H1 (cell line): ENCODE data around the gene MOK.

Experiments used
- CEBPB ChIP-seq: IDR thresholded peaks from 2 replicates; pipeline ENCODE4 v1.6.1; 2012; ENCODE audit warnings: low read depth, low read length
- MAFK ChIP-seq: IDR thresholded peaks from 2 replicates; pipeline ENCODE4 v1.6.1; 2012; ENCODE audit warnings: low read depth, mild to moderate bottlenecking, improper control_type of control experiment, low read length
- POLR2A ChIP-seq, 2 experiments: IDR thresholded peaks; 1 replicate in 1 of 2; 2 replicates in 1 of 2; pipeline ENCODE4 v1.6.1; 2011; ENCODE audit warnings: low read depth in 2 of 2, low read length in 2 of 2, mild to moderate bottlenecking in 2 of 2; ENCODE audit errors: control extremely low read depth in 1 of 2
- YY1 ChIP-seq: IDR thresholded peaks from 2 replicates; pipeline ENCODE4 v1.6.1; 2011; ENCODE audit warnings: low read depth, mild to moderate bottlenecking, low read length
- TF ChIP-seq, protein P1 (sequence below), 3 experiments: IDR thresholded peaks; 1 replicate in 2 of 3; 2 replicates in 1 of 3; pipeline versions ENCODE4 v1.5.1 to v1.6.1; 2011; ENCODE audit warnings: low read length in 3 of 3, mild to moderate bottlenecking in 3 of 3, inconsistent platforms in 2 of 3, low read depth in 1 of 3, moderate library complexity in 1 of 3; ENCODE audit not compliant: insufficient read depth in 1 of 3; ENCODE audit errors: control extremely low read depth in 1 of 3
- TF ChIP-seq, protein P2 (sequence below): IDR thresholded peaks from 2 replicates; pipeline ENCODE4 v1.6.1; 2011; ENCODE audit warnings: low read length, improper control_type of control experiment

DNA sequence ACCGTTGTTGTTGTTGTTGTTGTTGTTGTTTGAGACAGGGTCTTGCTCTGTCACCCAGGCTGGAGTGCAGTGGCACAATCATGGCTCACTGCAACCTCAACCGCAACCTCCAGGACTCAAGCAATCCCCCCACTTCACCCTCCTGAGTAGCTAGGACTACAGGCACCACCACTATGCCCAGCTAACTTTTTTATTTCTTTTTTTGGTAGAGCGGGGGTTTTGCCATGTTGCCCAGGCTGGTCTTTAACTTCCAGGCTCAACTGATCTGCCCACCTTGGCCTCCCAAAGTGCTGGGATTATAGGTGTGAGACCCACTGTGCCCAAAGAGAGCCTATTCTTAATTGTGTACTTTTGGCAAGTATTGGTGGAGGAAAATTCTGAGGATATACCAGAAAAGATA, 25.7 kb downstream of the MOK start:
- TF ChIP-seq POLR2A (IDR thresholded peaks at IDR 0.05; ENCODE audit: control extremely low read depth in 1 of 2, low read depth in 2 of 2, low read length in 2 of 2): no peak
- TF ChIP-seq, protein P1, sequence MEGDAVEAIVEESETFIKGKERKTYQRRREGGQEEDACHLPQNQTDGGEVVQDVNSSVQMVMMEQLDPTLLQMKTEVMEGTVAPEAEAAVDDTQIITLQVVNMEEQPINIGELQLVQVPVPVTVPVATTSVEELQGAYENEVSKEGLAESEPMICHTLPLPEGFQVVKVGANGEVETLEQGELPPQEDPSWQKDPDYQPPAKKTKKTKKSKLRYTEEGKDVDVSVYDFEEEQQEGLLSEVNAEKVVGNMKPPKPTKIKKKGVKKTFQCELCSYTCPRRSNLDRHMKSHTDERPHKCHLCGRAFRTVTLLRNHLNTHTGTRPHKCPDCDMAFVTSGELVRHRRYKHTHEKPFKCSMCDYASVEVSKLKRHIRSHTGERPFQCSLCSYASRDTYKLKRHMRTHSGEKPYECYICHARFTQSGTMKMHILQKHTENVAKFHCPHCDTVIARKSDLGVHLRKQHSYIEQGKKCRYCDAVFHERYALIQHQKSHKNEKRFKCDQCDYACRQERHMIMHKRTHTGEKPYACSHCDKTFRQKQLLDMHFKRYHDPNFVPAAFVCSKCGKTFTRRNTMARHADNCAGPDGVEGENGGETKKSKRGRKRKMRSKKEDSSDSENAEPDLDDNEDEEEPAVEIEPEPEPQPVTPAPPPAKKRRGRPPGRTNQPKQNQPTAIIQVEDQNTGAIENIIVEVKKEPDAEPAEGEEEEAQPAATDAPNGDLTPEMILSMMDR (IDR thresholded peaks at IDR 0.05; ENCODE audit: control extremely low read depth in 1 of 3, insufficient read depth in 1 of 3, low read depth in 1 of 3, low read length in 3 of 3): no peak
- TF ChIP-seq CEBPB: no peak
- no peak for TF ChIP-seq MAFK
- TF ChIP-seq, protein P2, sequence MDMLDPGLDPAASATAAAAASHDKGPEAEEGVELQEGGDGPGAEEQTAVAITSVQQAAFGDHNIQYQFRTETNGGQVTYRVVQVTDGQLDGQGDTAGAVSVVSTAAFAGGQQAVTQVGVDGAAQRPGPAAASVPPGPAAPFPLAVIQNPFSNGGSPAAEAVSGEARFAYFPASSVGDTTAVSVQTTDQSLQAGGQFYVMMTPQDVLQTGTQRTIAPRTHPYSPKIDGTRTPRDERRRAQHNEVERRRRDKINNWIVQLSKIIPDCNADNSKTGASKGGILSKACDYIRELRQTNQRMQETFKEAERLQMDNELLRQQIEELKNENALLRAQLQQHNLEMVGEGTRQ: no peak
- TF ChIP-seq YY1: no peak
